Activated B cell treated with CpG ODN at 0.5 μM for 24 hours (primary cell): ENCODE data around the gene ZBTB47. TPM values are rescaled to one million over a fixed set of nuclear protein-coding genes. Genes with fewer than 3 reads are reported as not detected.

Experiments
- ATAC-seq: fragments of 200-7000 bp; cut with Tn5 transposase; one replicate; pipeline ENCODE4 v1.10.0; 2021; ENCODE audit warnings: low read depth, mild to moderate bottlenecking, moderate library complexity
- CTCF ChIA-PET: fragments of 350-600 bp; sonication (Branson Sonifier 250); formaldehyde crosslinking; loops from one replicate; lab custom pipeline; 2021; ENCODE audit warnings: antibody characterized with exemption; lab: Charles Lee
- POLR2A ChIA-PET: fragments of 350-600 bp; sonication (Branson Sonifier 250); formaldehyde crosslinking; loops from one replicate; lab custom pipeline; 2021; ENCODE audit warnings: antibody characterized with exemption; lab: Charles Lee
- DNase-seq: peaks from one replicate; pipeline ENCODE4 v3.0.0; 2022
- H3K27ac Mint-ChIP-seq: one replicate; pipeline ENCODE4 v1.8.0; 2020; ENCODE audit warnings: mixed read lengths
- H3K27me3 Mint-ChIP-seq: one replicate; pipeline ENCODE4 v1.8.0; 2021; ENCODE audit warnings: mixed read lengths
- H3K36me3 Mint-ChIP-seq: one replicate; pipeline ENCODE4 v1.8.0; 2021; ENCODE audit warnings: low read depth, mixed read lengths
- H3K4me1 Mint-ChIP-seq: one replicate; pipeline ENCODE4 v1.8.0; 2021; ENCODE audit warnings: mixed read lengths
- H3K4me3 Mint-ChIP-seq: one replicate; pipeline ENCODE4 v1.8.0; 2020; ENCODE audit warnings: mild to moderate bottlenecking, mixed read lengths
- H3K9me3 Mint-ChIP-seq: one replicate; pipeline ENCODE4 v1.8.0; 2020; ENCODE audit warnings: mixed read lengths
- CTCF ChIP-seq: fragments of 200-600 bp; IDR thresholded peaks from one replicate; pipeline ENCODE4 v1.8.0; 2022; ENCODE audit warnings: antibody characterized with exemption, mild to moderate bottlenecking
- intact Hi-C: fragments of 100-400 bp; cut with micrococcal nuclease; formaldehyde crosslinking; loops from one replicate; pipeline ENCODE4 v1.15.1; 2024
- total RNA-seq: library from RNA; stranded (reverse); gene quantifications from 2 replicates; pipeline ENCODE4 v1.2.3, GENCODE V29; 2022

The ZBTB47 gene
- total RNA-seq, 1 donor from 2014 or later, result 1.1 TPM

DNA sequence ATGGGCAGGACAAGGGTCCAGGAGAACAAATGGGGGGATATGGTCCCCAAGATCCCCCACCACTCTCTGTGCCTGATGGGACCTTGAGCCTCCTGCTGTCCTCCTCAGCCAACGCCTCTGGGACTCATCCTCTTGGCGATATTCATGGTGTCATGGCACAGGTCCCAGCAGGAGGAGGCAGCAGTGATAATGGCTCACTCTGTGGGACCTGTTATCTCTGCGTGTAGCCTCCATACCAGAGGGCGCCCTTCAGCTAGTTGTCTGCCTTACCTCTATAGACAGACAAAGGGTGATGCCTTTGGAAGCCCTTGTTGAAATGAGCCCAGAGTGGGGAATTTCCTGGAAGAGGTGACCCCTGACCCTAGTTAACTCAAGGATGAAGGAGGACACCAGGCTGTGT is 7.4 kb downstream of the ZBTB47 start:
- ATAC-seq, result no peak
- Mint-ChIP-seq H3K27me3 (no peaks in the 10 kb centered on the region), H3K4me1 (peaks cover 10% of the 10 kb centered on the region), H3K27ac (no peak overlapping the region), H3K9me3 (no peaks in the 10 kb centered on the region), H3K4me3 (no peak overlapping the region), H3K36me3 (no peaks in the 10 kb centered on the region)
- POLR2A ChIA-PET, result interaction anchor here (1.2 kb wide), 1 partner anchor 8 kb away, joined by 3 read pairs; no protein-coding TSS in a partner anchor
- DNase-seq, result no peak
- intact Hi-C loops, result loop anchor here (5.0 kb wide), 1 partner anchor 81 kb away; no protein-coding TSS in a partner anchor
- no peak for TF ChIP-seq CTCF
- CTCF ChIA-PET, result no interaction called here

GRCh38 chr3:42661593-42662022 is 8.1 kb downstream of the ZBTB47 start:
- ATAC-seq, result no peak
- Mint-ChIP-seq H3K4me3 (no peak overlapping the region), H3K27ac (no peak overlapping the region), H3K4me1 (peaks cover 12% of the 10 kb centered on the region), H3K36me3 (no peaks in the 10 kb centered on the region), H3K9me3 (no peaks in the 10 kb centered on the region), H3K27me3 (no peaks in the 10 kb centered on the region)
- no peak for TF ChIP-seq CTCF
- DNase-seq, result no peak
- ChIA-PET POLR2A (interaction anchor here (1.2 kb wide), 1 partner anchor 9 kb away, joined by 3 read pairs; no protein-coding TSS in a partner anchor), CTCF (no interaction called here)
- intact Hi-C loops, result loop anchor here (5.0 kb wide), 1 partner anchor 81 kb away; no protein-coding TSS in a partner anchor

DNA sequence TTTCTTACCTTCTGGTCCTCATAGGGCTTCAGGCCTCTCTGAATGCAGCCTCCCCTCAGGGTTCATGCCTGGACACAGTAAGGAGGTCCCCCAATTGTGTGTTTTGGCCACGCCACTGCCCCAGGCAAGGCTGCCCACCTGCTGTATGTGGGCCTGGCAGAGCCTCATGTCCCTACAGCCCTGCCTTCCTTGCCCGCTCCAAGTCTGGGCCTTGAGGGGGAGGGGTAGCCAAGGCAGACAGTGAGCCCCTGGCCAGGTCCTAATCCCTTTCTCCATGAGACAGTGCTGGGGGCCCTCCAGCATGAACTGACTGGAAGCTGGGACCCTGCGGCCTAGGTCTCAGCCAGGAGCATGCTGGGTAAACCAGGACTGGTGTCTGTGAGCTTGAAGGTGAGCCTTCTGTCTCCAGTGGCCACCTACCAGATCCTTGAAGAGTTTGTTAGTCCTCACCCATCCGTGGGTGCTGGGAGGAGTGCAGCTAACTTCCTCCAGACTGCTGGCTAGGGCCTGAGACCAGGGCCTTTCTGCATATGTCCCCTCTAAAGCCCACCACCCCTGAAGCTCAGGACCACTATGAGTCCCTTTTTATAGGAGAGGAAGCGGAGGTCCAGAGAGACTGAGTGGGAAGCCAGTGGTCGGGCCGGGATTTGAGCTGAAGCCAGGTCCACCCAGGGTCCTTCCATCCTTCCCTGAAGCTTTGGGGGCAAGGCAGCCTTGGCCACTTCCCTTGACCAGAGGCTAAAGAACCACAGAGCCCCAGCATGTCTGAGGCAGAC is 8.7 kb downstream of the ZBTB47 start:
- Mint-ChIP-seq H3K36me3 (no peaks in the 10 kb centered on the region), H3K27ac (no peak overlapping the region), H3K27me3 (no peaks in the 10 kb centered on the region), H3K4me3 (no peak overlapping the region), H3K4me1 (peaks cover 12% of the 10 kb centered on the region), H3K9me3 (no peaks in the 10 kb centered on the region)
- CTCF ChIA-PET, result no interaction called here
- TF ChIP-seq CTCF, result no peak
- intact Hi-C loops, result loop anchor here (5.0 kb wide), 1 partner anchor 80 kb away; no protein-coding TSS in a partner anchor
- DNase-seq, result no peak
- ATAC-seq, result no peak
- POLR2A ChIA-PET, result interaction anchor here (1.2 to 2.1 kb wide), 2 partner anchors 8 to 9 kb away, joined by 3 to 7 read pairs; no protein-coding TSS in a partner anchor

GRCh38 chr3:42662813-42663535 is 9.5 kb downstream of the ZBTB47 start:
- no peak for DNase-seq
- ATAC-seq, result no peak
- no peak for TF ChIP-seq CTCF
- Mint-ChIP-seq H3K9me3 (no peaks in the 10 kb centered on the region), H3K27me3 (no peaks in the 10 kb centered on the region), H3K4me1 (peaks cover 12% of the 10 kb centered on the region), H3K4me3 (no peak overlapping the region), H3K27ac (no peak overlapping the region), H3K36me3 (no peaks in the 10 kb centered on the region)
- ChIA-PET CTCF (no interaction called here), POLR2A (interaction anchor here (0.6 to 2.2 kb wide), 5 partner anchors 8 to 72 kb away, joined by 3 to 9 read pairs (median 7); partner anchors contain the start of genes NKTR and SS18L2)
- intact Hi-C loops, result loop anchor here (5.0 kb wide), 1 partner anchor 79 kb away; no protein-coding TSS in a partner anchor
